DND-41 (cell line): ENCODE measurements around the gene LRRC74A.

Experiments
- ATAC-seq: fragments of 200-7000 bp; cut with Tn5 transposase; 3 replicates; pipeline ENCODE4 v1.9.1; 2021; ENCODE audit warnings: low read depth; ENCODE audit not compliant: insufficient read depth
- DNase-seq: peaks from one replicate; pipeline ENCODE4 v3.0.0-alpha.2; 2020
- H2AFZ ChIP-seq: 2 replicates; pipeline ENCODE4 v1.6.0; 2012; ENCODE audit warnings: low read depth, low read length
- H3K27ac ChIP-seq: 2 replicates; pipeline ENCODE4 v1.5.1; 2012; ENCODE audit warnings: low read length, inconsistent platforms
- H3K27me3 ChIP-seq: fragments of 200-600 bp; sonication (generic); 2 replicates; pipeline ENCODE4 v1.6.0; 2012; ENCODE audit warnings: low read length, mild to moderate bottlenecking, inconsistent platforms; ENCODE audit not compliant: insufficient read depth, poor library complexity
- H3K36me3 ChIP-seq: 2 replicates; pipeline ENCODE4 v1.5.1; 2012; ENCODE audit warnings: low read length, inconsistent platforms; ENCODE audit not compliant: insufficient read depth
- H3K4me1 ChIP-seq: 2 replicates; pipeline ENCODE4 v1.5.1; 2012; ENCODE audit warnings: mild to moderate bottlenecking, low read length; ENCODE audit not compliant: insufficient read depth
- H3K4me2 ChIP-seq: 2 replicates; pipeline ENCODE4 v1.6.0; 2012; ENCODE audit warnings: mild to moderate bottlenecking, moderate library complexity, low read length, inconsistent platforms; ENCODE audit not compliant: insufficient read depth
- H3K4me3 ChIP-seq, 2 experiments: fragments of 200-600 bp in 1 of 2; shearing (Covaris generic) in 1 of 2; 2 replicates each; pipeline ENCODE4 v1.5.1; 2012 to 2016; ENCODE audit warnings: inconsistent platforms in 2 of 2, low read length in 2 of 2, mild to moderate bottlenecking in 2 of 2, low read depth in 1 of 2, moderate library complexity in 1 of 2
- H3K79me2 ChIP-seq: 2 replicates; pipeline ENCODE4 v1.6.0; 2012; ENCODE audit warnings: low read length, inconsistent platforms; ENCODE audit not compliant: insufficient read depth
- H3K9ac ChIP-seq: 2 replicates; pipeline ENCODE4 v1.6.0; 2012; ENCODE audit warnings: low read depth, mild to moderate bottlenecking, inconsistent platforms, low read length, moderate library complexity
- H3K9me3 ChIP-seq: 2 replicates; pipeline ENCODE4 v1.5.1; 2012; ENCODE audit warnings: low read length, moderate library complexity, mild to moderate bottlenecking, inconsistent platforms; ENCODE audit not compliant: insufficient read depth, severe bottlenecking
- H4K20me1 ChIP-seq: 2 replicates; pipeline ENCODE4 v1.6.0; 2012; ENCODE audit warnings: low read length; ENCODE audit not compliant: insufficient read depth
- CTCF ChIP-seq: IDR thresholded peaks from 2 replicates; pipeline ENCODE4 v1.5.1; 2012; ENCODE audit warnings: borderline replicate concordance, low read length, moderate library complexity, mild to moderate bottlenecking; ENCODE audit not compliant: poor library complexity, severe bottlenecking; ENCODE audit errors: extremely low read depth
- EZH2 ChIP-seq: IDR thresholded peaks from 3 replicates; pipeline ENCODE4 v1.6.1; 2012; ENCODE audit warnings: borderline replicate concordance, low read depth, mild to moderate bottlenecking, moderate library complexity, low read length, inconsistent platforms; ENCODE audit not compliant: severe bottlenecking

LRRC74A gene

GRCh38 chr14:76820700-76821099 is 5.5 kb upstream of the LRRC74A start:
- no peaks in the 10 kb centered on the region for H3K36me3 ChIP-seq
- ATAC-seq: no peak
- H3K27me3 ChIP-seq: peaks cover 4% of the 10 kb centered on the region
- H3K4me1 ChIP-seq: no peaks in the 10 kb centered on the region
- no peak overlapping the region for H3K27ac ChIP-seq
- no peak overlapping the region for H2AFZ ChIP-seq
- H3K4me2 ChIP-seq: no peak overlapping the region
- no peak overlapping the region for H3K9ac ChIP-seq
- H3K4me3 ChIP-seq: no peak overlapping the region
- no peaks in the 10 kb centered on the region for H3K9me3 ChIP-seq
- TF ChIP-seq CTCF (no peak), EZH2 (no peak)
- no peaks in the 10 kb centered on the region for H4K20me1 ChIP-seq
- H3K79me2 ChIP-seq: no peaks in the 10 kb centered on the region
- no peak for DNase-seq

- DNase-seq (no peak), ATAC-seq (no peak)
- Histone ChIP-seq H3K9me3 (no peaks in the 10 kb centered on the region), H3K36me3 (no peaks in the 10 kb centered on the region), H3K4me1 (no peaks in the 10 kb centered on the region), H3K79me2 (no peaks in the 10 kb centered on the region), H4K20me1 (no peaks in the 10 kb centered on the region), H3K27me3 (peaks cover 16% of the 10 kb centered on the region), H2AFZ (no peak overlapping the region), H3K4me2 (no peak overlapping the region), H3K4me3 (no peak overlapping the region), H3K9ac (no peak overlapping the region), H3K27ac (no peak overlapping the region)
- no peak for TF ChIP-seq EZH2
- no peak for TF ChIP-seq CTCF
These were observed 1.6 kb downstream of the LRRC74A start for GRCh38 chr14:76827696-76828296.

- H3K4me2 ChIP-seq: no peak overlapping the region
- H3K9ac ChIP-seq: no peak overlapping the region
- no peaks in the 10 kb centered on the region for H3K36me3 ChIP-seq
- H2AFZ ChIP-seq: no peak overlapping the region
- no peak overlapping the region for H3K4me3 ChIP-seq
- H3K79me2 ChIP-seq: no peaks in the 10 kb centered on the region
- TF ChIP-seq EZH2 (no peak), CTCF (no peak)
- H4K20me1 ChIP-seq: no peaks in the 10 kb centered on the region
- H3K27me3 ChIP-seq: peaks cover 20% of the 10 kb centered on the region
- DNase-seq: no peak
- no peak overlapping the region for H3K27ac ChIP-seq
- H3K9me3 ChIP-seq: no peaks in the 10 kb centered on the region
- no peak for ATAC-seq
- no peaks in the 10 kb centered on the region for H3K4me1 ChIP-seq
These were observed 2.3 kb downstream of the LRRC74A start for GRCh38 chr14:76828339-76829012.

- H3K79me2 ChIP-seq: no peaks in the 10 kb centered on the region
- H3K27ac ChIP-seq: no peak overlapping the region
- H2AFZ ChIP-seq: no peak overlapping the region
- H3K4me2 ChIP-seq: no peak overlapping the region
- no peaks in the 10 kb centered on the region for H3K36me3 ChIP-seq
- H3K4me3 ChIP-seq: no peak overlapping the region
- no peak overlapping the region for H3K9ac ChIP-seq
- peaks cover 23% of the 10 kb centered on the region for H3K27me3 ChIP-seq
- H4K20me1 ChIP-seq: no peaks in the 10 kb centered on the region
- H3K4me1 ChIP-seq: no peaks in the 10 kb centered on the region
- TF ChIP-seq EZH2: no peak
- TF ChIP-seq CTCF: no peak
- DNase-seq: no peak
- ATAC-seq: no peak
- H3K9me3 ChIP-seq: no peaks in the 10 kb centered on the region
These were observed 2.8 kb downstream of the LRRC74A start for GRCh38 chr14:76829013-76829365.
